Measurements from ENCODE around the gene PLBD1. TPM values are rescaled to one million over a fixed set of nuclear protein-coding genes. Genes with fewer than 3 reads are reported as not detected.

PLBD1 gene
- total and polyA plus RNA-seq, 12 donors: 0.85 to 7.7 (median 6.6) TPM

DNA sequence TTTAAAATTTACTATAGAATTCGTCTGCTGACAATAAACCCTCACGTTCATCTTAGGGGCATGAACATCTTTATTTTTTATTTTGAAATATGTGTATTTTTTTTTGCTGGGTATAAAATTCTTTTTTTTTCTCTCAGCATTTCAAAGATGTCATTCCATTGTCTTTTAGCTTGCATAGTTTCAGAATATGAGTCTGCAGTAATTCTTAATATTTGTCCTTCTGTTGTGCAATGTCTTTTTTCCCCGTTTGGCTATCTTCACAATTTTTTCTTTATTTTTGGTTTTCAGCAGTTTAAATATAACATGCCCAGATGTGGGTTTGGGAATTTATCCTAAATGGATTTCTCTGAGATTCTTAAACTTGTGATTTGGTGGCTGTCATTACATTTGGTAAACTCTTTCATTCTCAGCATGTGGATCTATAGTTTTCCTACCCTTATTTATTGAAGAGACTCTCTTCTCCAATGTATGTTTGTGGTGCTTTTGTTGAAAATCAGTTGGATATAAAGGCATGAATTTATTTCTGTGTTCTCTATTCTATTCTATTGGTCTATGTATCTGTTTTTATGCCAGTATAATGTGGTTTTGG lies 37.8 kb upstream of the PLBD1 start:
- DNase-seq: no peak
- intact Hi-C loops (cut with DNase I): no loop called here
- 66 to 72% (median 68%) methylated on average over 3 of the region's 3 CpGs for WGBS, 4 donors
- no peak for TF ChIP-seq POLR2A (IDR thresholded peaks at IDR 0.05)
- TF ChIP-seq, protein P1, sequence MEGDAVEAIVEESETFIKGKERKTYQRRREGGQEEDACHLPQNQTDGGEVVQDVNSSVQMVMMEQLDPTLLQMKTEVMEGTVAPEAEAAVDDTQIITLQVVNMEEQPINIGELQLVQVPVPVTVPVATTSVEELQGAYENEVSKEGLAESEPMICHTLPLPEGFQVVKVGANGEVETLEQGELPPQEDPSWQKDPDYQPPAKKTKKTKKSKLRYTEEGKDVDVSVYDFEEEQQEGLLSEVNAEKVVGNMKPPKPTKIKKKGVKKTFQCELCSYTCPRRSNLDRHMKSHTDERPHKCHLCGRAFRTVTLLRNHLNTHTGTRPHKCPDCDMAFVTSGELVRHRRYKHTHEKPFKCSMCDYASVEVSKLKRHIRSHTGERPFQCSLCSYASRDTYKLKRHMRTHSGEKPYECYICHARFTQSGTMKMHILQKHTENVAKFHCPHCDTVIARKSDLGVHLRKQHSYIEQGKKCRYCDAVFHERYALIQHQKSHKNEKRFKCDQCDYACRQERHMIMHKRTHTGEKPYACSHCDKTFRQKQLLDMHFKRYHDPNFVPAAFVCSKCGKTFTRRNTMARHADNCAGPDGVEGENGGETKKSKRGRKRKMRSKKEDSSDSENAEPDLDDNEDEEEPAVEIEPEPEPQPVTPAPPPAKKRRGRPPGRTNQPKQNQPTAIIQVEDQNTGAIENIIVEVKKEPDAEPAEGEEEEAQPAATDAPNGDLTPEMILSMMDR (IDR thresholded peaks at IDR 0.05): no peak
- Histone ChIP-seq H3K36me3 (replicated peaks in 1 of 2) (no peaks in the 10 kb centered on the region), H3K27me3 (no peaks in the 10 kb centered on the region), H3K9me3 (replicated peaks in 1 of 3) (peaks cover 3 to 38% (median 34%) of the 10 kb centered on the region in 3 donors), H3K27ac (no peak overlapping the region), H3K4me3 (no peak overlapping the region), H3K4me1 (replicated peaks in 1 of 2) (no peaks in the 10 kb centered on the region)

- no peak for DNase-seq
- 69 to 80% (median 75%) methylated on average over 4 of the region's 4 CpGs for WGBS, 4 donors
- Histone ChIP-seq H3K36me3 (replicated peaks in 1 of 2) (no peaks in the 10 kb centered on the region), H3K27me3 (no peaks in the 10 kb centered on the region), H3K9me3 (replicated peaks in 1 of 3) (peaks cover 3 to 32% (median 23%) of the 10 kb centered on the region in 3 donors), H3K27ac (no peak overlapping the region), H3K4me3 (no peak overlapping the region), H3K4me1 (replicated peaks in 1 of 2) (no peaks in the 10 kb centered on the region)
- intact Hi-C loops (cut with DNase I): no loop called here
- TF ChIP-seq, protein P1 (IDR thresholded peaks at IDR 0.05): no peak
- TF ChIP-seq POLR2A (IDR thresholded peaks at IDR 0.05): no peak
These were observed 34.2 kb upstream of the PLBD1 start for GRCh38 chr12:14601692-14602478.

GRCh38 chr12:14597480-14597879 lies 29.8 kb upstream of the PLBD1 start:
- intact Hi-C loops (cut with DNase I): no loop called here
- TF ChIP-seq POLR2A (IDR thresholded peaks at IDR 0.05): no peak
- TF ChIP-seq, protein P1 (IDR thresholded peaks at IDR 0.05): no peak
- Histone ChIP-seq H3K9me3 (replicated peaks in 1 of 3) (no peaks in the 10 kb centered on the region), H3K27me3 (no peaks in the 10 kb centered on the region), H3K36me3 (replicated peaks in 1 of 2) (no peaks in the 10 kb centered on the region), H3K4me3 (no peak overlapping the region), H3K27ac (no peak overlapping the region), H3K4me1 (replicated peaks in 1 of 2) (no peaks in the 10 kb centered on the region)
- WGBS, 4 donors: 83 to 89% (median 85%) methylated on average over 3 of the region's 3 CpGs
- DNase-seq: no peak

DNA sequence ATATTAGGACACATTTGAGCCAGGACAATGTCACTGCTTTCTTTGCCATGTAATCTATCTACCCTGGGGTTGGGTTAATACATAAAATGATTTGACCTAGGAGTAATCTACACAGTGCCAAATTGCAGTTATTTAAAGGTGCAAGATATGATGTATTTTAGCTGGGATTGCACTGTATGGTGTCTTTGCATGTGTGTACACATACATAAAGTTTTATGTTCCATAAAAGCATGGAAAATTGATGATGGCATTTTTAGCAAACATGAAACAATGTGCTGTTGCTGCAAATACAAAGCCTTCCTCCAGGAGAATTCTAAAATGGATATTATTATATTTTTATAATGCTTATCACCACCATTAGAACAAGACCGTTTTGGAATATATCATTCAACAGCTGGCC lies 24.0 kb upstream of the PLBD1 start:
- TF ChIP-seq POLR2A (IDR thresholded peaks at IDR 0.05): no peak
- TF ChIP-seq, protein P1 (IDR thresholded peaks at IDR 0.05): no peak
- H3K4me3 ChIP-seq: no peak overlapping the region
- no peaks in the 10 kb centered on the region for H3K4me1 ChIP-seq (replicated peaks in 1 of 2)
- H3K9me3 ChIP-seq (replicated peaks in 1 of 3): no peaks in the 10 kb centered on the region
- no peaks in the 10 kb centered on the region for H3K27me3 ChIP-seq
- no peaks in the 10 kb centered on the region for H3K36me3 ChIP-seq (replicated peaks in 1 of 2)
- 23 to 59% (median 43%) methylated on average over 1 of the region's 1 CpG for WGBS, 4 donors
- no peak for DNase-seq
- no peak overlapping the region for H3K27ac ChIP-seq
- intact Hi-C loops (cut with DNase I): no loop called here
